Stimulated activated naive CD8-positive, alpha-beta T cell treated with anti-CD3 and anti-CD28 coated beads, Interleukin-15, amount 100 ng/mL, for 72 hours (primary cell): Measurements from ENCODE around the gene MYH9.
"Not testable (repeated sequence)": the region's sequence is repeated elsewhere in the genome, so short reads cannot be mapped to it uniquely, and the experiment has no call there.

ENCODE experiments used
- ATAC-seq: fragments of 150-1000 bp; cut with Tn5 transposase; 2 replicates; pipeline ENCODE4 v1.10.0; 2021; ENCODE audit warnings: mild to moderate bottlenecking, moderate library complexity
- DNase-seq, 2 donors: peaks; one replicate each; pipeline ENCODE4 v3.0.0; 2021 to 2022
- H3K27ac Mint-ChIP-seq, 2 donors: one replicate each; pipeline ENCODE4 v1.8.0; 2022; ENCODE audit warnings: mild to moderate bottlenecking in 2 of 2, mixed read lengths in 2 of 2, moderate library complexity in 2 of 2
- H3K27me3 Mint-ChIP-seq: one replicate; pipeline ENCODE4 v1.8.0; 2022; ENCODE audit warnings: mixed read lengths
- H3K4me1 Mint-ChIP-seq: one replicate; pipeline ENCODE4 v1.8.0; 2022; ENCODE audit warnings: mild to moderate bottlenecking, mixed read lengths
- H3K4me3 Mint-ChIP-seq, 2 donors: one replicate each; pipeline ENCODE4 v1.8.0; 2022; ENCODE audit warnings: mild to moderate bottlenecking in 2 of 2, mixed read lengths in 2 of 2, moderate library complexity in 1 of 2
- H3K9me3 Mint-ChIP-seq, 2 donors: one replicate each; pipeline ENCODE4 v1.8.0; 2022; ENCODE audit warnings: mixed read lengths in 2 of 2

MYH9 gene

DNA sequence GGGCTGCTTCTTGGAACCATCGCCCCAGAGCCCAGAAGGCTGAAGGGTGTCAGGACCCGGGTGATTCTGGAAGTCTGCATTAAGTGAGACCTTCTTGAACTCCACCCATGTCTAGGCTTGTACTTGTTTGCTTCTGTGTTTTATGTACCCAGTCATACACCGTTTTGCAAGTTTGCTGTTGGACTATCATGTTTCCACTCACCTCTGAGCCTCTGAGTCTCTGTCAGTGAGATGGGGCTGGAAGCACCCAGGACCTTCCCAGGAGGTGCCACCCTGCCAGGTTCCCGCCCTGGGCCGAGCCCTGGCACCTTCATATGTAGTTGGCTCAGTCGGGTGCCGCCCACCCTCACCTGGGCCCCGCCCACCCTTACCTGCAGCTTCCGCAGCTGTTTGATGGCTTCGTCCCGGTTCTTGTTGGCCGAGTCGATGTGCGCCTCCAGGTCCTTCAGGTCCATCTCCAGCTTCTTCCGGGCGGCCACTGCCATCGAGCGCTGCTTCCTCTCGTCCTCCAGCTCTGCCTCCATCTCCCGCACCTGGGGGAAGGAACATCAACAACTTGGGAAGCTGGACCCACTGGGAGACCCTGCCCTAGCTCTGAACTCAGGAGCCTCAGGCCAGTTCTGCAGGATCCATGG, 99.8 kb downstream of the MYH9 start:
- H3K4me1 Mint-ChIP-seq, result peaks cover 58% of the 10 kb centered on the region

GRCh38 chr22:36286096-36286957, 101.4 kb downstream of the MYH9 start:
- H3K4me3 Mint-ChIP-seq, result peak overlapping the region in 1 of 2 donors; percentile 45
- peaks cover 42% of the 10 kb centered on the region for H3K4me1 Mint-ChIP-seq
- H3K27me3 Mint-ChIP-seq, result no peaks in the 10 kb centered on the region
- H3K9me3 Mint-ChIP-seq, result no peaks in the 10 kb centered on the region
- peak; percentile 72 to 73 for DNase-seq
- ATAC-seq, result peak; percentile 82
- peak overlapping the region in 1 of 2 donors; percentile 77 for H3K27ac Mint-ChIP-seq

More for the DNA sequence above, 99.8 kb downstream of the MYH9 start:
- no peak overlapping the region for H3K4me3 Mint-ChIP-seq
- peaks cover 0 to 7% of the 10 kb centered on the region in 2 donors for H3K9me3 Mint-ChIP-seq
- peak overlapping the region in 1 of 2 donors; percentile 88 for H3K27ac Mint-ChIP-seq
- no peak for ATAC-seq
- H3K27me3 Mint-ChIP-seq, result no peaks in the 10 kb centered on the region
- DNase-seq, result no peak

- Mint-ChIP-seq H3K4me1 (peaks cover 42% of the 10 kb centered on the region), H3K4me3 (no peak overlapping the region), H3K9me3 (no peaks in the 10 kb centered on the region), H3K27ac (no peak overlapping the region), H3K27me3 (no peaks in the 10 kb centered on the region)
- DNase-seq (no peak), ATAC-seq (no peak)
Measured at GRCh38 chr22:36285545-36285944, 102.2 kb downstream of the MYH9 start.

- Mint-ChIP-seq H3K27me3 (no peaks in the 10 kb centered on the region), H3K4me3 (no peak overlapping the region), H3K27ac (peak overlapping the region in 1 of 2 donors; percentile 15), H3K9me3 (no peaks in the 10 kb centered on the region), H3K4me1 (peaks cover 40% of the 10 kb centered on the region)
- ATAC-seq (no peak), DNase-seq (no peak)
Measured at GRCh38 chr22:36285017-36285416, 102.8 kb downstream of the MYH9 start.

DNA sequence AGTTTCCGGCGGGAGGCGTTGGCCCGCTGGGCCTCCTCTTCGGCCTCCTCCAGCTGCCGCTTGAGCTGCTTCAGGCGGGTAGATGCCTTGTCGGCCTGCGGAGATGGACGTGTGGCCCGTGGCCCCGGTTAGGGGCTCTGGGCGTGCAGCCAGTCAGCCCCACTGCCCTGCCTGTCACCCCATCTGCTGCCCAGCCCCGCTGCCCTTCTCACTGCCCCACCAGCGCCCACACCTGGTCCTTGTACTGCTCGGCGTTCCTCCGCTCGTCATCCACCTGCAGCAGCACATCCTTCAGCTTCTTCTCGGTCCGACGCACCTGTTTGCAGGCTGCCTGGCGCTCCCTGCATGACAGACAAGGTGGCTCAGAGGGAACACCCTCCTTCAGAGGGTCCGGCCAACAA, 103.6 kb downstream of the MYH9 start:
- no peak for DNase-seq
- no peak for ATAC-seq
- H3K4me3 Mint-ChIP-seq, result peak overlapping the region in 1 of 2 donors; percentile 35
- H3K4me1 Mint-ChIP-seq, result peaks cover 31% of the 10 kb centered on the region
- H3K27me3 Mint-ChIP-seq, result no peaks in the 10 kb centered on the region
- no peaks in the 10 kb centered on the region for H3K9me3 Mint-ChIP-seq
- H3K27ac Mint-ChIP-seq, result no peak overlapping the region

- H3K4me1 Mint-ChIP-seq, result peaks cover 27% of the 10 kb centered on the region
- DNase-seq (no peak), ATAC-seq (no peak)
- peak overlapping the region in 1 of 2 donors; percentile 96 for H3K27ac Mint-ChIP-seq
- no peaks in the 10 kb centered on the region for H3K27me3 Mint-ChIP-seq
- no peak overlapping the region for H3K4me3 Mint-ChIP-seq
- no peaks in the 10 kb centered on the region for H3K9me3 Mint-ChIP-seq
Measured at GRCh38 chr22:36282328-36282831, 105.4 kb downstream of the MYH9 start.

DNA sequence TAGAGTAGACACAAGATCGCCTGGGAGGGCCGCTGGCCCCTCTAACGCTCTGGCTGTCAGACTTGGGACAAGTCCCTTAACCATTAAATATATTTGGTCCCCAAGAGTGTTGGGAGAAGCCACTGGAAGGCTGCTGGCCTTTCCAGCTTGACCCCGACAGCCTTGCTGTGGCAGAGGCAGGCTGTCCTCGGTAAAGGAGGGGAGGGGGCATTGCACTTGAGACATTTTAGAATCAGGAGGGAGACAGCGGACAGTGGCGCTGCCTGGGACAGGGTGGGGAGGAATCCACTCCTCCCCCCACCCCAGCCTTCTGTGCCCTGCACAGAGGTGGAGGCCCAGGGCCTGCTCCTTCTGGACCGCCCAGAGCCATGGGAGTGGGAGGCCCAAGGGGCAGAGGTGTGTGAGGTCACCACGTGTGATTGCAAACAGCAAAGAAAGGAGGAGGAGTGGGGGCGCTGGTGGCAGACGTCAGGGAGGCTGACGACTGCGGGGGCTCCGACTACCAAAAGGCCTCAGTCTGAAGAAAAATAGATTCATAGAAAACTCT, 105.9 kb downstream of the MYH9 start:
- Mint-ChIP-seq H3K4me3 (no peak overlapping the region), H3K27ac (peak overlapping the region in 1 of 2 donors; percentile 96), H3K4me1 (peaks cover 27% of the 10 kb centered on the region), H3K27me3 (no peaks in the 10 kb centered on the region), H3K9me3 (no peaks in the 10 kb centered on the region)
- DNase-seq (no peak), ATAC-seq (no peak)

DNA sequence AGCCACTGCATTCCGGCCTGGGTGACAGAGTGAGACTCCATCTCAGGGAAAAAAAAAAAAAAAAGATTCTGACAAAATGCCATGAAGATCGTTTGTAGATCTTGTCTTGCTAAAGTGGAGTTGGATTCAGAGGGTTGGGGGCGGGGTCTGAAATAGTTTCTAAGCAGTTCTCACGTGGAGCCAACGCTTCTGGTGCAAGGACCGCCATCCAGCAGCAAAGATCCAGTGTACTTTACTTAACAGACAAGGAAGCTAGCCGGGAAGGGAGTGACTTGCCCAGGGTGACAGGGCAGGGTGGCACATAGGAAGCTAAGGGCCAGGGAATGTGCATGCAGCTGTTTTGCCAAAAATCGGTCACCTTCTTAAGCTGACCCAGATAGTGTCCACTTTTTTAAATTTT, 107.4 kb downstream of the MYH9 start:
- peaks cover 29% of the 10 kb centered on the region for H3K4me1 Mint-ChIP-seq
- no peaks in the 10 kb centered on the region for H3K9me3 Mint-ChIP-seq
- no peak for ATAC-seq
- no peak for DNase-seq
- peak overlapping the region in 1 of 2 donors; percentile 83 for H3K27ac Mint-ChIP-seq
- no peaks in the 10 kb centered on the region for H3K27me3 Mint-ChIP-seq
- no peak overlapping the region for H3K4me3 Mint-ChIP-seq

DNA sequence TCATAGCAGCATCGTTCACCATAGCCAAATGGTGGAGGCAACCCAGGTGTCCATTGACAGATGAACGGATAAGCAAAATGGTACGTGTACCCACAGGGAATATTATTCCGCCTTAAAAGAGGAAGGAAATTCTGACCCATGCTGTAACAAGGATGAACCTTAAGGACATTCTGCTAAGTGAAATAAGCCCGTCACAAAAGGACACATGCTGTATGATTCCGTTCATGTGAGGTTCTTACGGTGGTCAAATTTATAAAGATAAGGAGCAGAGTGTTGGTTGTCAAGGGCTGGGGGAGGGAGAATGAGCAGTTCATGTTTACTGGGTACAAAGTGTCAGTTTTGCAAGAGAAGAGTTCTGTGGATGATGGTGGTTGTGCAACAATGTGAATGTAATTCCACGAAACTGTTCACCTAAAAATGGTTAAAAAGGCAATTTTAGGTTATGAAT, 108.5 kb downstream of the MYH9 start:
- Mint-ChIP-seq H3K9me3 (no peaks in the 10 kb centered on the region), H3K4me1 (peaks cover 32% of the 10 kb centered on the region), H3K27me3 (no peaks in the 10 kb centered on the region), H3K27ac (no peak overlapping the region), H3K4me3 (no peak overlapping the region)
- ATAC-seq, result no peak
- DNase-seq, result no peak

DNA sequence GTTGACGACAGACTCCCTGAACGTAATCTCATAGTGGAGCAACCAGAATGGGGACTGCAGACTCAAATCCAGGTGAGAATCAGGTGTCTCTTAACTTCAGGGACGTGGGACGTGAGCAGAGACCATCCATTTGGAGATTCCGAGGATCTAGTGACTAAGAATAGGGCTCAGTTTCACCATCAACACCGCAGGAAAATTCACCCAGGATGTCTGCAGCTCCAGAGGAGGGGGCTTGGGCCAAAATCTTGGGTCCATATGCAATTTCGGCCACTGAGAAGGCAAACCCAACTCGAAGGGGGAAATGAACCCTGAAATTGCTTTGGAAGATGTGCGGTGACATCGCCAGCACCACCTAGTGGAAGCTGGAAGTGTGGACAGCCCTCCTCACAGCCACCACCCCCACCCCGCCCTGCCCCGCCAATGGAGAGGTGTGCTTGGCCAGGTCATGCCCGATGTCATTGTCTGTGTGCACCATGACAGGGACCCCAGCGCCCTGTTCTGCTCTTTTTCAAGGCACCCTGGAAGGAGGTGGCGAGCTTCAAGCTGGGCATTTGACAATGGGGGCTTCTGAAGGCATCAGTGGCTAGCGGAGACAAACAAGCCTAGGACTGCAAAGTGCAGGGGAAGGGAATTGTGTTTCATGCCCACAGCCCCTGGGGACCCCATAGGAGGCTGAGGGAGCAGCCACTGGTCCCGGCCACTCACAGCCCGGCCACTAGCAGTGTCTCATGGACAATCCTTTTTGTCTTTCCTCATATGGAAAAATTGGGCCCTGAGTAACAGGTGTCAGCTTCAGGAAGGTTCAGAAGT, 110.1 kb downstream of the MYH9 start:
- DNase-seq, result peak; percentile 62
- peak; percentile 90 for ATAC-seq
- Mint-ChIP-seq H3K9me3 (no peaks in the 10 kb centered on the region), H3K4me3 (no peak overlapping the region), H3K27ac (peak overlapping the region; percentile 47 to 89), H3K4me1 (peaks cover 42% of the 10 kb centered on the region), H3K27me3 (no peaks in the 10 kb centered on the region)

GRCh38 chr22:36274531-36274930, 113.2 kb downstream of the MYH9 start:
- Mint-ChIP-seq H3K4me1 (peaks cover 42% of the 10 kb centered on the region), H3K27me3 (no peaks in the 10 kb centered on the region), H3K9me3 (no peaks in the 10 kb centered on the region), H3K4me3 (no peak overlapping the region), H3K27ac (peak overlapping the region in 1 of 2 donors; percentile 56)
- DNase-seq, result no peak
- ATAC-seq, result no peak

DNA sequence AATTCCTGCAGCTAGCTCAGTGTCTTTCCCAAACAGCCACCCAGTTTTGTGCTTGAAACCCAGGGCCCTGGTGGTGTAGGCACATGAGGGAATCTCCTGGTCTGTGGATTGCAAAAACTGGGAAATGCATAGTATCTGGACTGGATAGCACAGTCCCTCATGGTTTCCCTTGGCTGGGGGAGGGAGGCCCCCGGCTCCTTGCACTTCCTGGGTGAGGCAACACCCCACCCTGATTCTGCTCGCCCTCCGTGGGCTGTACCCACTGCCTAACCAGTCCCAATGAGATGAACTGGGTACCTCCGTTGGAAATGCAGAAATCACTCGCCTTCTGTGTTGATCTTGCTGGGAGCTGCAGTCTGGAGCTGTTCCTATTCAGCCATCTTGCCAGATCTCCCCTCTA, 115.8 kb downstream of the MYH9 start:
- not testable (repeated sequence) for ATAC-seq, H3K27ac Mint-ChIP-seq, H3K9me3 Mint-ChIP-seq, H3K27me3 Mint-ChIP-seq, DNase-seq, H3K4me3 Mint-ChIP-seq
- H3K4me1 Mint-ChIP-seq, result peaks cover 25% of the 10 kb centered on the region

DNA sequence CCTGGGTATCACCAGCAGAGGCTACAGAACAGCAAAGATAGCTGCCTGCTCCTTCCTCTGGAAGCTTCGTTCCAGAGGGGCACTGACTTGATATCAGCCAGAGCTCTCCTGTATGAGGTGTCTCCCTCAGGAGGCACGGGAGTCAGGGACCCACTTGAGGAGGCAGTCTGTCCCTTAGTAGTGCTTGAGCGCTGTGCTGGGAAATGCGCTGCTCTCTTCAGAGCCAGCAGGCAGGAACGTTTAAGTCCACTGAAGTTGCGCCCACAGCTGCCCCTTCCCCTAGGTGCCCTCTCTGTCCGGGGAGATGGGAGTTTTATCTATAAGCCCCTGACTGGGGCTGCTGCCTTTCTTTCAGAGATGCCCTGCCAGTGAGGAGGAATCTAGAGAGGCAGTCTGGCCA, 116.5 kb downstream of the MYH9 start:
- H3K9me3 Mint-ChIP-seq, H3K4me3 Mint-ChIP-seq, DNase-seq, H3K27me3 Mint-ChIP-seq, ATAC-seq: not testable (repeated sequence)
- H3K27ac Mint-ChIP-seq, result peak overlapping the region in 1 of 2 donors; percentile 46
- H3K4me1 Mint-ChIP-seq, result peaks cover 18% of the 10 kb centered on the region

- ATAC-seq (no peak), DNase-seq (no peak)
- Mint-ChIP-seq H3K9me3 (no peaks in the 10 kb centered on the region), H3K4me1 (no peaks in the 10 kb centered on the region), H3K27me3 (no peaks in the 10 kb centered on the region), H3K27ac (no peak overlapping the region), H3K4me3 (no peak overlapping the region)
Measured at GRCh38 chr22:36267896-36268485, 119.8 kb downstream of the MYH9 start.

- DNase-seq (no peak), ATAC-seq (no peak)
- Mint-ChIP-seq H3K4me1 (no peaks in the 10 kb centered on the region), H3K27me3 (no peaks in the 10 kb centered on the region), H3K4me3 (no peak overlapping the region), H3K27ac (peak overlapping the region in 1 of 2 donors; percentile 75), H3K9me3 (no peaks in the 10 kb centered on the region)
Measured at GRCh38 chr22:36267058-36267457, 120.7 kb downstream of the MYH9 start.
